Fibroblast of skin of scalp (primary cell): ENCODE measurements around the gene G0S2.
"Not testable (repeated sequence)": the region's sequence is repeated elsewhere in the genome, so short reads cannot be mapped to it uniquely, and the experiment has no call there.

Source experiments
- DNase-seq: peaks from one replicate; pipeline ENCODE4 v3.0.0-alpha.2; 2013

The G0S2 gene

DNA sequence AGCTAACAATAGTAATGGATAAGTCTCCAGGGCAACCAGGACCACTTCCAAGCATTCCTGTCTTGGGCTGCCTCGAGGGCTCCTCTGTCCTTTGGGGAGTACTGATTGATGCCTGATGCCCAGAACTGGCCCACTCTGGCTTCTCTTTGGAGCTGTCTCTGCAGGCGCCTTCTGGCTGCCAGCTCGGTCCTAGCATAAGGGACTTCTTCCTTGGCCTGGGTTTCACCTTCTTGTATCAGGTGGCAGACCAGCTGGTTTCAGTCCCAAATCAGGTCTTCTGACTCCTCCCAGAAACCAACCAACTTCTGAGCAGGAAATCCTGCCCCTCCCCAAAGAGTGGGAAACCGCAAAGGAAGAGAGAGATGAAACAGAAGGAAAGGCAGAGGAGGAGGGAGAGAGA lies 10.6 kb downstream of the G0S2 start:
- DNase-seq, result no peak

DNA sequence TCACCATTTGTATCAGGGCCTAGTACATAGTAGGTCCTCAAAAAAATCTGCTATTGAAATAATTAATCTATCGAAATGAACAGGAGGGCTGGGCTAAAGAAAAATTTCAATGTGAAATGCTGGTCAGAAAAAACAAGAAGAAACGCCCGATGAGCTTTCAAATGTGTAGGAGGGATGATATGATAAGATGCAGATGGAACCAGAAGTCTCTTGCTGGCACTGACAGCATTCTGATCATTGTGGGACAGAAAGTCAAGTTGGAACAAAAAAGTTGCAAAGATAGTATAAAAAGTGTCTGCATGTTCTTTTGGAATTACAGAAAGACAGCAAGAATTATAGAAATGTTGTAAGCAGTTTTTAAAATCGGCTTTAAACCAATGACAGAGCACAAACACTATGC lies 11.1 kb downstream of the G0S2 start:
- no peak for DNase-seq

DNA sequence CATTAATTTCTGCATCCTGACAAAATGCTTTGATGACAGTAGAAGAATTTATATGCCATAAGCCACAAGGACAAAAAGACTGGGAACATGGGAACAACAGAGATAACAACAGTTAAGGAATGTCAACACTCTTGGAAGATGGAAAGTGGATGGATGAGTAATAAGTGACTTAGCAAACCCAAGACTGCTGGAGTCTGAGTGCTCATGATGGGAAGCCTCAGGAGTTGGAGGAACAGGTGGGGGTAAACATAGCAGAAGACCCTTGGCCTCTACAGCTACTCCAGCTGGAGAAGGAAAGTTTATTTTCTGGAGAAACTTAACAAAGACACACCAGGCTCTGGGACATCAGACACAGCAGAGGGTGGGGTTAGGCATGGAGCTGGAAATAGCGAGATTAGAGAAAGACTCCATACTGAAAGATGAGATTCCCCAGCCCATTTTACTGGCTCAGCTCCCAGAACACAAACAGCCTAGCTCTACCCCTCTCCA lies 13.6 kb downstream of the G0S2 start:
- peak; percentile 80 for DNase-seq

DNA sequence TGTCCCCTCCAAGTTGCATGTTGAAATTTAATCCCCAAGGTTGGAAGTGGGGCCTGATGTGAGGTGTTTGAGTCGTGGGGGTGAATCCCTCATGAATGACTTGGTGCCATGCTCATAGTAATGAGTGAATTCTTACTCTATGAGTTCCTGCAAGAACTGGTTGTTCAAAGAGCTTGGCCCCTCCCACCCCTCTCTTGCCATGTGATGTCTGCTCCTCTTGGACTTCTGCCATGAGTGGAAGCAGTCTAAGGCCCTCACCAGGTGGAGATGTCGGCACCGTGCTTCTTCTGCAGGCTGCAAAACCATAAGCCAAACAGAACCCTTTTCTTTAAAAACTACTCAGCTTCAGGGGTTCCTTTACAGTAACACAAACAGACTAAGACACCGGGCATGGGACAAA lies 14.3 kb downstream of the G0S2 start:
- no peak for DNase-seq

DNA sequence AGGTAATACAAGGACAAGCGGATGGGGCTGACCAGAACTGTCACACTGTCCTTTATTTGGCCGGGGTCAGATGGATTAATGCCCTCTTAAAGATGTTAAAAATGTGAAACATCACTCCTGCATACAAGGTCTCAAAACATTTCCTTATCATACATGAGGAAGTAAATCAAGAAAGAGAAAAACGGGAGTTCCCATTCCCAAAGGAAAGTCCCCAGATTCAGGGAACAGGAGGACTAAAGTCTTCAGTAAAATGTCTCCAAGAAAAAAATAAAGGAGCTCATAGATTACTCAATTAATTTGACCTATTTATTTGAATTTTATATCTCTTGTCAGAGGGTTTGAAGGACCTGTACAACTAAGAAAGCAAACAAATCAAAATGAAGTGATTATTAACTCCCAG lies 16.0 kb downstream of the G0S2 start:
- no peak for DNase-seq

DNA sequence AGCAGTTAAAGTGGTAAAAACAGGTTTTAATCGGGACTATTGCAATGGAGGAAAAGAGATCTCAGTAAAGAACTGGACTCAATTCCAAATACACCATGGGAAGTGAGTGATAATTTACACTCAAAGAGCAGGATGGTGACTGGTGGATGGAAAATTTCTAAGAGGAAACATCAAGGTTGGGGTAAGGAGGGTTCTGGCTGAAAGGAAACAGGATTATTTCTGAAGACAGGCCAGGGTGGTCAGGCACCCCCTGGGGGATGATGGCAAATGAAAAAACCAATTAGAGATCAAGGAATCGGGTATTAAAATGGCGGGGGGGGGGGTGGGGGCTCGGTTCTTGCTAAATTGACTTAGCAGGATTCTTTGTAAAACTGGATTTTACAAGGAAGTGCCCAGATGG lies 17.1 kb downstream of the G0S2 start:
- DNase-seq, result no peak

DNA sequence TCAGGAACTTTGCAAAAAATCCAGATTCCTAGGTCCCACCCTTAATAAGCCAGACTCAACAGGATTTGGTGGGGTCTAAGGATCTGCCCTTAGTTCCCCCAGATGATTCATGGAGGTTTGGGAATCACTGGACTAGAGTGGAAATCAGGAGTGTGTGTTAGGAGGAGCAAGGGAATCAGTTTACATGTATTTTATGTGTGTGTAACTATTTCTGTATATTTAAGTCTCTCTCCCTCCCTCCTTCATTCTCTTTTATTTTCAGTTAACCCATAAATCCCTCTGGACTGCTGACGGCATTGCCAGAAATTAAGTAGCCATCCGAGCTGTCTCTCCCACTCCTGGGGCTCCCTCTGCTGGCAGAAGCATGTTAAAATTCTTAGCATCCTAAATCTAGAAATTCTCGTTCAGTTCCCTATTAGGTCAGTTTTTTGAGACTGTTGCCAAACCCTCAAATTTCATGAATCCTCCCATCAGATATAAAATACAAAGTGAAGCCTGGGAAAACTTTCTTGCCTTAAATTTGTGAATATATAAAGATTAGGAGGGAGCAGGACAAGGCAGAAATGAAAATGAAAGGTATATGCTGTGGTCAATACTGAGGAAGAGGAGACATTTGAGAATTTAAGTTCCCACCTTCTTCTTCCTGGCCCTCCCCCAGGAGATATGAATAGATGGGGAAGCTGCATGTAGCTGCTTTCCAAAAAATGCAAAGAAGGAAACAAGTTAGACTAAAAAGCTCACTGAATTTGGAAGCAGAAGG lies 17.7 kb downstream of the G0S2 start:
- peak; percentile 82 for DNase-seq

DNA sequence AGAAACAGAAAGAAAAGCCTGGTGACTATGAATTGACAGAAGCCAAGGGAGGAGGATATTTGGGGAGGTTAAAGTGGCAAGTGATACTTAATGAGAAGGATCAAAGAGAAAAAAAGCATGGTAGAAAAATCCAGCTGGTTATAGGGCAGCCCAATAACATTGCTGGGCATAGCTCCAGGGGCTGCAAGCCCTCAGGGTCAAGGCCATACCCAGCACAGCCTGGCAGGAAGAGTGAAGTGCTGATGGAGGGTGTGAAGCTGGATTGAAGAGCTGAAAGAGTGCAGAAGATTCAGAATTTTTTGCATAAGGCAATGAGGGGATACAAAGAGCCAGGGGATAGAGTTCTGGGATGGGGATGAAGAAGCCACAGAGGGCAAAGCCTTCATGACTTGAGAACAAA lies 21.5 kb downstream of the G0S2 start:
- no peak for DNase-seq

DNA sequence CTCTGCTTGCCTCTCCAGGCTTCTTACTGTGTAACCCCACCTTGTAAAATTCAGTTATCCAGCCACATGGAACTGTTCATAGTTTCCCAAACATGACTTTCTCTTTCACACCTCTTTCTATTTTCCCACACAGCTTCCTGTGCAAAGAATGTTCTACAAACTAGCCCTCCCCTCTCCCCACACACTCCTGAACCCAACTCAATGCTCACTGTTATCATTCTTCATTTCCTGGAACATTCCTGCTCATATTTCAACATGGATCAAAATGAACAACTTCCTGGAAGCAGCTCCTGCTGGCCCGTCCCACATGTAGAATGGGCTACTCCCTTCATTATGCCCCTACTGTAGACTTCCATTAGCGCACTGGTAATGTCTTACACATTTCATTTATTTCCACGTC lies 21.9 kb downstream of the G0S2 start:
- DNase-seq, result no peak

DNA sequence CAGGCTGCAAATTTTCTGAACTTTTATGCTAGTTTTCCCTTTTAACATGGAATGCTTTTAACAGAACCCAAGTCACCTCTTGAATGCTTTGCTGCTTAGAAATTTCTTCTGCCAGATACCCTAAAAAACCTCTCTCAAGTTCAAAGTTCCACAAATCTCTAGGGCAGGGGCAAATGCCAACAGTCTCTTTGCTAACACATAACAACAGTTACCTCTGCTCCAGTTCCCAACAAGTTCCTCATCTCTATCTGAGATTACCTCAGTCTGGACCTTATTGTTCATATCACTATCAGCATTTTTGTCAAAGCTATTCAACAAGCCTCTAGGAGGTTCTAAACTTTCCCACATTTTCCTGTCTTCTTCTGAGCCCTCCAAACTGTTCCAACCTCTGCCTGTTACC lies 25.5 kb downstream of the G0S2 start:
- not testable (repeated sequence) for DNase-seq

DNA sequence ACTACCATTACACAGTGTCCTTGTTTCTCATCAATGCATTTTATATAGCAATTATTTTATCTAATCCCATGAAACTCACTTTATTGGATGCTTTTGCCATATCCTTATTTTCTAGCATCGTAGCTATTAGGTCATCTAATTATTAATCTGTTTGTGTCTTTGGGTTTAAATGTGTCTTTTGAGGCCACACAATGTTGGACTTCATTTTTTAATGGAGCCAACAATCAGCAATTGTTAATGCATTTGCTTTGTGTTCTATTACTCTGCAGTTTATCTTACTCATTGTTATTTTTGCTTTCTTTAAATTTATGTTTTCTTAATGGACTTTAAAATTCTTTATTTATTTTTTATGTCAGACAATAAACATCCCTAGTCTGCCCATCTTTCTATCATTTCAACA lies 27.6 kb downstream of the G0S2 start:
- no peak for DNase-seq

DNA sequence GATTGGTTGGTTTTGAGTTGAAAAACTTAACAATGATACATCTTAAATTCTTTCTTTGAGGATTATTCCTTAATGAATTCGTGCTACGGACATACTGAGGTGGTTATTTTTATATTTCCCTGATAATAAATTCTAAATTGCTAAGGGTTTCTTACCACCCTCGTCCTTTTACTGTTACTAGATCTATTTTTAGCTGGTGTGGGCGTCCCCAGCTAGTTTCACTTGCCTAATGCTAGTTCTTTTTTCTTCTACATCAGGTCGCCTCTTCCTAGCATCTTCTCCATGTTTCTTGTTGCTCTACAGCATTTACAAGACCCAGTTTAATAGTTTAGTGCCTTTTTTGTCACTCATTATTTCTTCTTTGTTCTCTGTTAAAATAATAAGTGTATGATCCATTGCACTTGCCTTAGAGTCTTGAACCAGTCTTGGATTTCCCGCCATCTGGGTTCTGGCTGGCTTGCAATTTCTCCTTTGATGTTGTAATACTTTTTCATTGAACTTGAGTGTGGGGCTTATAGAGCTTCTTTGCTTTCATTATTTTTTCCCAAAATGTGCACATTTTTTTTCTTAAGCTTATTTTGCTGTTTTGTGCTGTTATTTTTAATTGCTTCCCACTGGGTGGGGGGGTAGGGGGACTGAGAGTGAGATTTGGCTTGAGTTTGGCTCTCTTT lies 28.8 kb downstream of the G0S2 start:
- DNase-seq, result no peak

DNA sequence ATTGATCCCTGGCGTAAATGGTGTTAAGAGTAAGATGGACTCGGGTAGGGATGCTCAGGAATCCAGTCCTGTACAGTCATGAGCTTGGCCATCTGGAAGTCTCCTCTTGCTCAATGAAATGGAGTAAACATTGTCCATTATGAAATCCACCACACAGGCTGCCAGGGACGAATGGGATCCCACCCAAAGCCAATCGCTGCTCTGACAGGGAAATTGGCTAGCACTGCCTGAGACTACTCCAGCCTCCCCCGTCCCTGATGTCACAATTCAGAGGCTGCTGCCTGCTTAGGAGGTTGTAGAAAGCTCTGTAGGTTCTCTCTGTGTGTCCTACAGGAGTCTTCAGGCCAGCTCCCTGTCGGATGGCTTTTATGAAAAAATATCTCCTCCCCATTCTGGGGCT lies 29.4 kb downstream of the G0S2 start, which contains the start of gene HSD11B1:
TSS of gene HSD11B1 (plus strand) at position 263 of the 400 bp plus-strand sequence. CDS start at position 360, 97 bp downstream.
- no peak for DNase-seq

DNA sequence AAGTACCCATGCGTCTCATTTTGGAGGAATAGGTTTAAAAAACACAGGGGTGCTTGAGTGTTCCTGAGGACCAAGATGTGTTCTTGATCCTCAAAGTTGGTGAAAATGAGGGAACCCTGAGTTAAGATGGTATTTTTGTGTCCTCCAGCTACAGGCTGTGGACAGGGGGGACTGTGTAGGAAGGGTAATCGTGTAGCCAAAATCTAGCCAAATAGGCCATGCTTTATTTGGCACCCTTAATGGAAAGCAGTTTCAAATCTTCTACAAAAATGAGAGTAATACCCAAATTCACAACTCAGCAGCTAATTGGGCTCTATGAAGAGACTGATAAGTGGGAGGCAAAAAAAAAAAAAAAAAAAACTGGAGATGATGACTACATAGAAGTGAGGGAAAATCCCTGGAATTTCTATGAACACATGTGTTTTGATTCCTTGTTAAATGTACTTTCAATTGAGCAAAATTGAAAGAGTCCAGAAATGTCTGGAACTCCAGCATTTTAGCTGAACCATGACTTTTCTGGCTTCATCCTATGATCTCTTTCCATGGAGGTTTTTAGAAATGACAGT lies 29.9 kb downstream of the G0S2 start:
- no peak for DNase-seq

DNA sequence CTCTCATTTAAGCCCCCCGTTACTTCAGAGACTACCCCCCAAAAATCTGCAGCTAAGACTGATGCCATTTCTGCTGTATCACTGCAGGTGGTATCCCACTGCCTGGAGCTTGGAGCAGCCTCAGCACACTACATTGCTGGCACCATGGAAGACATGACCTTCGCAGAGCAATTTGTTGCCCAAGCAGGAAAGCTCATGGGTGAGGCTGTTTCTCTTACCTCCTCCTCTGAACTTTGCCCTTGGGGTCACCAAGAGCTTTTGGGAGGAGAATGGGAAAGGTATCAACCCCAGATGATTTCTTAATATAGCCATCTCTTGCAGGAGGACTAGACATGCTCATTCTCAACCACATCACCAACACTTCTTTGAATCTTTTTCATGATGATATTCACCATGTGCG lies 31.4 kb downstream of the G0S2 start:
- no peak for DNase-seq

DNA sequence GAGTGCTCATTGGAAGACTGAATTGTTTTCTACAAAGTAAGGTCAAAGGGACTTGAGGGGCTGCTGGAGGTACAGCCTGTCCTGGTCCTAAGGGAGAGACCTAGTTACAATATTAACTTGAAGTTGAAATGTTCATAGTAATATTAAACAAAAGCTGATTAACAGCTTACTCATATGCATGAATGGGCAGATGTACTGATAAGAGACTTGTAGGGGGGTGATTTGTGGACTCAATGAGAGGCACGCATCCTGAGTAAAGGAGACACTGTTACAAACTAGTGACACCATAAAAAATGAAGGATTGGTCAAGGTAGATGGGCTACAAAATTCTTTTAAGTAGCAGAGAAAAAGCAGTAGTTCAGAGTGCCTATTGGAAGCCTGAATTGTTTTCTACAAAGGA lies 32.1 kb downstream of the G0S2 start:
- DNase-seq, result no peak

DNA sequence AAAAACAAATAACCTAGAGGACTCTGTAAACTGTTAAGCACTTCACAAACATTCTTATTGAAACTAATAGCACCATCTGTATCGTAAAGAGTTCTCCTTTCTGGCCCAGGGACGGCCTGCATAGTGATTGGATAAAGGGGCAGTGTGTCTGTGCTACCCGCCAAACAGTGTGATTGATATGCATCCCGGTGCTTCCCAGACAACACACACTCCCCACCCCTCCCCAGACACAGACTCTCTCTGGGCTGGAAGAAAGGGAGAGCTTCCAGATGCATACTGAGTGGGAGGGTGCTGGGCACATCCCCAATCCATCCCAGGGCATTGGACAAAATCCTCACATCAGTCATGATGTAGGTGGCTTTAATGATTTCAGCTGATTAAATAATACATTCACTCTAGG lies 33.1 kb downstream of the G0S2 start:
- no peak for DNase-seq

DNA sequence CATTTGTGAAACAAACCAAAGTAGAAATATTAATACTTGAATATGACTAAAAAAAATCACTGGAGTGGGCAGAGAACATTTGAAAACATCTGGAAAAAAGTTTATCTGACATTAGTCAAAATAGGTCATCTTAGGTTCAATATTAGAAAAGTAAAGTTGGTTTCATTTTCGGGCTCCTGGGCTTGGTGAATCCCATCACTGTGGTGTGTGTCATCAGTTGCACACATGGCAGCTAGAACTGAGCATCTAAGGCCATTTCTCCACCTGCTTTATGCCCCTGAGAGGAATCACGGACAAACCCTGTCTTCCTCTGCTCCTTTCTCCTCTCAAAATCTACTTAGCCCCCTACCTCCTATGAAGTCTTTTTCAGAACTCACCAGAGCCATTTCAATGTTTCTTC lies 34.9 kb downstream of the G0S2 start:
- no peak for DNase-seq

DNA sequence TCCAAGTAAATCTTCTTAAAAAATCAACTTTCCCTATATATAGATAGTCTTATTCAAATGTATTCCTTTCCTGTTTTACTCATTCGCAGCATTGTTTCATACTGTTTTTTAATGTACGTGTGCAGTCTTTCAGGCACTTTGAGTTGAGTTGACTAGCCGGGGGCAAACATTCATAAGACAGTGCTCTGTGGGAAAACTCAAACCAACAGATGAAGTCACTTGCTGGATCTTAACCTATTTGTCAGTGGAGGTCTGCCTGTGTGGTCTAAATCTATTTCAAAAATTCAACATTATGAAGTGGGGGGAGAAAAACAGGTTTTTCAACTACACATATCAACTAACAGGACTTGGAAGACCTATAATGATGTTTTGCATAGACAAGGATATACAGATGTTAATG lies 35.6 kb downstream of the G0S2 start:
- DNase-seq, result no peak

DNA sequence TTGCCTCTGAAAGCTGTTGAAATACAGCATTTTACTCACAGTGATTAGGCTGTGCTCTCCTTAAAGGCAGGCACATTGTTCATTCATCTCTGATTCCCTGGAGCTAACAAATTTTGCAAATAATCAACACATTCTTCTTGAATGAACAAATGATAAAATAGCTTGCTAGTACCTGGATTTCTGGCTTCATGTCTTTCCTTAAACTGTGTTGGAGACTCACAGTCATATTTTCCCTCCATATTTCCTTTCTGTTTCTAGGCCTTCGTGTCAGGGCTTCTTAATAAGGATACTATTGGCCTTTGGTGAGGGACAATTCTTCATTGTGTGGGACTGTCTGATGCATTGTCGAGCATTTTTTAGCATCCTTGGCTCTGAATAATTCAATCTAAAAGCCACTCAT lies 39.1 kb downstream of the G0S2 start:
- DNase-seq, result no peak

DNA sequence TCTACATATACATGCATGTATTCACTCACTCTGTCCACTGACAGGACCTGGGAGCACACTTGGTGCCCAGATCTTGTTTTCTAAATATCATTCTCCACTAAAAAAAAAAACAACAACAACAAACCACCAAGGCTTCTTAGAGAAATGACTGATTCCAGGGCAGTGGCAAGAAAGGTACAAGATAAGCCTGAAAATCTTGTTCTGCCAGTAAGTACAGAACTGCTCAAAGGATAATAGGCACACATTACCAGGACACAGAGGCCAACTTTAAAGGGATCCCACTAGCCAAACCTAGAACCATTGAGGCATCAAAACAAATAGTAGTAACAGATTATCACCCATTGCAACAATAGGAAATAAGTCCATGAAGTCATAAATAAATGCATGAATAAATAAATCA lies 40.1 kb downstream of the G0S2 start:
- DNase-seq, result no peak

DNA sequence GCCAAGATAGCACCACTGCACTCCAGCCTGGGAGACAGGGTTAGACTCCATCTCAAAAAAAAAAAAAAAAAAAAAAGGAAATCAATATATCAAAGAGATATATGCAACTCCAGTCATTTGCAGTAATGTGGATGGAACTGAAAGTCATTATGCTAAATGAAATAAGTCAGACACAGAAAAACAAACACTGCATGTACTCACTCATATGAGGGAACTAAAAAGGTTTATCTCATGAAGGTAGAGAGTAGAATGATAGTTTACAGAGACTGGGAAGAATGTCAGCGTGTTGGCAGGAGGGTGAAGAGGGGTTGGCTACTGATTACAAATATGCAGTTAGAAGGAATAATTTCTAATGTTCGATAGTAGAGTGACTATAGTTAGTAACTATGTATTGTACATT lies 42.6 kb downstream of the G0S2 start:
- DNase-seq, result no peak

DNA sequence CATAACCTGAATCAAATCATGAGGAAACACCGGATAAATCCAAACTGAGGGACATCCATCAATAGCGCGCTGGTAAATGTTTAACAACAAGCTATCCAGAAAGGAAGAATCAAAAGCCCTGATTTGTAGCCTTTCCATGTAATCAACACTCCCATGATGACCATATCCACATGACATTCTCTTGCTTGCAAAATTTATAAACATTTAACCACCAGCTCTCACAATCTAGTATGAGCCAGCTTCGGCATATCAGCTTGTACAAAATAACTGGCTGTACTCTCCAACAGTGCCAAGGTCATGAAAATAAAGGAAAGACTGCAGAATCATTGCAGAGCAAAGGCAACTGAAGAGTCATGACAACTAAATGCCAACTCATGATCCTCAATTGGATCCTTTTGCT lies 45.1 kb downstream of the G0S2 start:
- DNase-seq, result no peak

DNA sequence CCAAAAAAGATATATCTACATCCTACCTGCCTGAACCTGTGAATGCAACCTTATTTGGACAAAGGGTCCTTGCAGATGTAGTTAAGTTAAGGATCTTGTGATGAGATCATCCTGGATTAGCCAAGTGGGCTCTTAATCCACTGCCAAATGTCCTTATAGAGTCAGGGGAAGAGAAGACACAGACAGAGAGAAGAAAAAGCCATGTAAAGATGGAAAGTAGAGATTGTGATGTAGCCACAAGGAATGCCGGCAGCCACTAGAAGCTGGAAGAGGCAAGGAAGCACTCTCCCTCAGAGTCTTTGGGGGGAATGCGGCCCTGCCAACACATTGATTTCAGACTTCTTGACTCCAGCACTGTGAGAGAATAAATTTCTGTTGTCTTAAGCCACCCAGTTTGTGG lies 45.6 kb downstream of the G0S2 start:
- DNase-seq, result peak; percentile 35
